Aorta (tissue), 5 donors: ENCODE results near the gene NTNG1. TPM values are rescaled to one million over a fixed set of nuclear protein-coding genes. Genes with fewer than 3 reads are reported as not detected.

Source experiments
- ATAC-seq: fragments of 200-7000 bp; cut with Tn5 transposase; one replicate; pipeline ENCODE4 v1.9.1; 2022; ENCODE audit warnings: moderate library complexity; ENCODE audit not compliant: low FRiP score
- DNase-seq, 2 donors: peaks; one replicate each; pipeline ENCODE4 v3.0.0-alpha.2; 2020
- H3K27ac ChIP-seq, 2 donors: one replicate each; pipeline ENCODE4 v1.5.1; 2013; ENCODE audit warnings: low read length in 2 of 2, mild to moderate bottlenecking in 2 of 2, moderate library complexity in 2 of 2, control low read depth in 1 of 2, inconsistent platforms in 1 of 2, low read depth in 1 of 2
- H3K27me3 ChIP-seq, 2 donors: one replicate each; pipeline ENCODE4 v1.6.1; 2013; ENCODE audit warnings: control low read depth in 1 of 2, low read length in 1 of 2, mild to moderate bottlenecking in 1 of 2, moderate library complexity in 1 of 2; ENCODE audit not compliant: insufficient read depth in 2 of 2, control insufficient read depth in 1 of 2
- H3K36me3 ChIP-seq, 2 donors: one replicate each; pipeline ENCODE4 v1.6.1; 2013; ENCODE audit warnings: control low read depth in 1 of 2, low read length in 1 of 2, mild to moderate bottlenecking in 1 of 2; ENCODE audit not compliant: insufficient read depth in 2 of 2, control insufficient read depth in 1 of 2
- H3K4me1 ChIP-seq, 2 donors: one replicate each; pipeline ENCODE4 v1.6.1; 2013; ENCODE audit warnings: low read length in 2 of 2, control low read depth in 1 of 2, mild to moderate bottlenecking in 1 of 2, moderate library complexity in 1 of 2; ENCODE audit not compliant: insufficient read depth in 2 of 2, control insufficient read depth in 1 of 2
- H3K4me3 ChIP-seq, 2 donors: one replicate each; pipeline ENCODE4 v1.5.1; 2013; ENCODE audit warnings: low read length in 2 of 2, control low read depth in 1 of 2, mild to moderate bottlenecking in 1 of 2
- H3K9me3 ChIP-seq: one replicate; pipeline ENCODE4 v1.6.1; 2013; ENCODE audit warnings: mild to moderate bottlenecking, low read length; ENCODE audit not compliant: control insufficient read depth
- WGBS, 2 donors: extraction: QIAGEN DNeasy Blood & Tissue Kit; methylation state at CpG; one replicate each; pipeline ENCODE4 v1.1.7; 2013; 5-methylcytosine and 5-hydroxymethylcytosine counted together
- intact Hi-C, 2 donors: fragments of 100-400 bp; cut with DNase I; formaldehyde crosslinking; loops; one replicate each; pipeline versions ENCODE4 v1.14.2 to v1.15.0; 2022
- polyA plus RNA-seq, 2 donors: library from polyadenylated mRNA; stranded (reverse); fragments of 200-250 nt; gene quantifications; one replicate each; pipeline ENCODE4 v1.2.3, GENCODE V29; 2013
- total RNA-seq, 2 donors: library from RNA; stranded (reverse); fragmentation: NEBNext Ultra II Directional; extraction: Animal tissue kit (Norgen Biotek cat#: 25700); gene quantifications; one replicate each; pipeline ENCODE4 v1.2.1, GENCODE V29; 2021
- donor health status: healthy with polysubstance abuse.
- donor health status: Bipolar disorder and iron deficiency.
- donor health status: DM: no; HTN: no; CAD: no.
- donor health status: DM: no; HTN: no; CAD: no.
- donor health status: DM: yes; HTN: yes; CAD: no.

Gene NTNG1
- total and polyA plus RNA-seq, 4 donors, result 1.0 to 1.8 TPM; not detected in 2

DNA sequence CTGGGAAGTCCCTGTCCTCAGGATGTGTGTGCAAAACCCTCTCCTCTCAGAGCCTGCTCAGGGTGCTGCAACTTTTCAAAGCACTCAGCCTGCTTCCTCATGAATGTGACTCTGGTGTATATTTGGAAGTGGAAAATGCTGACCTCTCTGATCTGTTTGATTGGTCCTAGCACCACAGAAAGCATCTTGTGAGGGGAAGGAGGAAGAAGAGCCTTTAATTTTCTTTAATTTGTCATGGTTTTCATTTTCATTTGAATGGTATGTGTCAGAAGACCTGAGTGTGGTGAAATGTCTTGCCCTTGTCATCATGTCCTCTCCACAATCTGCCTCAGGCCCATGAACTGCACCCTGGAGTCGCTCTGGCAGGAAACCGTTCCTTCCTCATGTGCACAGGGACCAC lies 383.5 kb downstream of the NTNG1 start:
- ATAC-seq (no peak), DNase-seq (no peak)
- Histone ChIP-seq H3K27ac (no peak overlapping the region), H3K27me3 (no peaks in the 10 kb centered on the region), H3K4me1 (no peaks in the 10 kb centered on the region), H3K36me3 (no peaks in the 10 kb centered on the region), H3K4me3 (no peak overlapping the region), H3K9me3 (no peaks in the 10 kb centered on the region)
- 67 to 91% methylated on average over 2 of the region's 2 CpGs for WGBS, 2 donors
- intact Hi-C loops, result no loop called here

DNA sequence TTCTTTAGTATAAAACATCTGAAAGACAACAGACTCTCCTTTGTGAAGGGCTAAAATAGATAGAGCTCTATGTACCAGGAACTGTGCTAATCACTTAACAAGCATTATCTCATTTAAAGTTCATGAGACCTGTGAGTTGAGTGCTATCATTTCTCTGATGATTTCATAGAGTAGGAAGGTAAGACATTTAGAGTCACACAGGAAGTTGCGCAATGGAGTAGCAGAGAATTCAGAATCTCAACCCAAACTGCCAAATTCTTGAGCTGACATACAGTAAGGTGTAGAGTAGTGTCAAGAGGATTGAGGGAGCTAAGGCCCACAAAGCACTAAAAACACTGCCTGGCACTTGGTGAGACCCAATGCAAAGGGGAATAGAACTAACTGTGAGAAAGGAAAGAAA lies 384.3 kb downstream of the NTNG1 start:
- no peak for DNase-seq
- no peak for ATAC-seq
- H3K9me3 ChIP-seq, result no peaks in the 10 kb centered on the region
- no peak overlapping the region for H3K4me3 ChIP-seq
- no peaks in the 10 kb centered on the region for H3K27me3 ChIP-seq
- 97 to 100% methylated on average over 1 of the region's 1 CpG for WGBS, 2 donors
- no peak overlapping the region for H3K27ac ChIP-seq
- H3K4me1 ChIP-seq, result no peaks in the 10 kb centered on the region
- intact Hi-C loops, result no loop called here
- H3K36me3 ChIP-seq, result no peaks in the 10 kb centered on the region

- Histone ChIP-seq H3K4me3 (no peak overlapping the region), H3K27ac (no peak overlapping the region), H3K9me3 (no peaks in the 10 kb centered on the region), H3K36me3 (no peaks in the 10 kb centered on the region), H3K4me1 (no peaks in the 10 kb centered on the region), H3K27me3 (no peaks in the 10 kb centered on the region)
- ATAC-seq (no peak), DNase-seq (no peak)
- WGBS, 2 donors, result 80 to 88% methylated on average over 2 of the region's 2 CpGs
- intact Hi-C loops, result no loop called here
These were observed 385.1 kb downstream of the NTNG1 start for GRCh38 chr1:107525961-107526360.

- 40% methylated on average over 2 of the region's 2 CpGs for WGBS, 2 donors
- intact Hi-C loops, result no loop called here
These were observed 385.8 kb downstream of the NTNG1 start for GRCh38 chr1:107526524-107527198.

DNA sequence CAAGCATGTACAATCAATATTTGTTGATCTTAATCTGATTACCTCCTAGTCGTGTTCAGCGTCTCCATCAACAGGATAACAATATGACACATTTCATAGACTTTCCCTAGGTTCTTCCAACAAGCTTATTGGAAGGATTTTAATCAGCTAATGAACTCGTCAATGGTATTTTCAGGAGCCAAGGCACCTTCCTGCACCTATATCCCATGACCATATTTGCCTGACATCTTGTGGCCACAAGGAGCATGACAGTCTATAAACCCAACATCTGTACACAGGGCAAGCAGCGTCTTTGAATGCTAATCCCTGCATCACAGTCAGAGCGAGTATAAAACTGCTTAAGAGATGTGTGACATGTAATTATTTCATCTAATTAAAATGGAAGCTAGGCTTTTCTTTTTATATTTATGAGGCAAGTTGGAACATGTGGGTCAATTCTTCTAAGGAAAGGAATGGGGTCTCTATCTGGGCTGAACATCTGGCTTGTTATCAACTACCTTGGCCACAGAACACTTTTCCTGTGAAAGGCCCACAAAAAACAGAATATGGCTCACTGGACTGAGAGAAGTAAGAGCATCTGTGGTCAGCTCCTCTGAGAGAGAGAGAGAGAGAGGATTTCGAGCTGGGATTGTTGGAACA lies 388.8 kb downstream of the NTNG1 start:
- no peaks in the 10 kb centered on the region for H3K36me3 ChIP-seq
- H3K4me3 ChIP-seq, result no peak overlapping the region
- ATAC-seq (no peak), DNase-seq (no peak)
- H3K27ac ChIP-seq, result no peak overlapping the region
- H3K27me3 ChIP-seq, result no peaks in the 10 kb centered on the region
- intact Hi-C loops, result no loop called here
- H3K4me1 ChIP-seq, result no peaks in the 10 kb centered on the region
- H3K9me3 ChIP-seq, result no peaks in the 10 kb centered on the region
- WGBS, 2 donors, result 22 to 23% methylated on average over 6 of the region's 6 CpGs

More at GRCh38 chr1:107526524-107527198, 385.8 kb downstream of the NTNG1 start:
- ATAC-seq (no peak), DNase-seq (no peak)
- Histone ChIP-seq H3K4me1 (no peaks in the 10 kb centered on the region), H3K36me3 (no peaks in the 10 kb centered on the region), H3K27me3 (no peaks in the 10 kb centered on the region), H3K27ac (no peak overlapping the region), H3K9me3 (no peaks in the 10 kb centered on the region), H3K4me3 (no peak overlapping the region)

- WGBS, 2 donors, result 38 to 50% methylated on average over 6 of the region's 6 CpGs
- ATAC-seq (no peak), DNase-seq (no peak)
- Histone ChIP-seq H3K9me3 (peaks cover 1% of the 10 kb centered on the region), H3K27ac (no peak overlapping the region), H3K4me1 (no peaks in the 10 kb centered on the region), H3K36me3 (no peaks in the 10 kb centered on the region), H3K4me3 (no peak overlapping the region), H3K27me3 (no peaks in the 10 kb centered on the region)
- intact Hi-C loops, result no loop called here
These were observed 389.7 kb downstream of the NTNG1 start for GRCh38 chr1:107530543-107530942.

DNA sequence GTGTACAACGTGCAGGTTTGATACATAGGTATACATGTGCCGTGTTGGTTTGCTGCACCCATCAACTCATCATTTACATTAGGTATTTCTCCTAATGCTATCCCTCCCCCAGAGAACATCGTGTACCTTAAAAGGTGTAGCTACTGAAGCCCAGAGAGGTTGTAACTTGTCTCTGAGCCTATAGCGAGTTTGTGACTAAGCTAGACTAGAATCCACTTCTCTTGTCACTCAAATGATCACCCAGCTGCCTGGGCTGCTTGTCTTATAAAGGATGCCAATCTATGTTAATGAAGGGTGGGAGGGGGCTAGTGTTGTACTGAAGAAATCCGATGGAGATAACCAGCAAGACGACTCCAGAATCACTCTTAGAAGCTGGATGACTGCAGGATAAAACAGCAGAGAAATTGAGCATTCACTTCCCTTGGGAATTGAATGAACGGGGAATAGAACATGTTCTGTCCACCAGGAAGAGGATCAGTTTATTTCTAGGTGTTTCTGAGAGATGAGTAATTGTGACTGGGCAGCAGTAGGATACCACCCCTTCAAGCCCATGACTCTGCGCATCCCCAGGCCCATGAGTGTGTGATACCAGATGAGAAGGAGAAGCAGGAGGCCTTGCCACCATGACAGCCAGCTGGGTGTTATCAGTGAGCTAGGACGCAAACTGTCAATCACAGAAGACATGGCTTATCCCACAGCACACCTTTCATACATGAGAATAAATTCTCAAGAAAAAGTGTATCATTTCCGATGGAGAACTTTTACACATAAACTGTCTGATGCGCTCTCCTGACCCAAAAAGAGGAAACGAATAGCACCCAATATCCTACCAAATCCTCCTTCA lies 390.4 kb downstream of the NTNG1 start:
- H3K9me3 ChIP-seq, result peaks cover 1% of the 10 kb centered on the region
- no peaks in the 10 kb centered on the region for H3K4me1 ChIP-seq
- no peaks in the 10 kb centered on the region for H3K36me3 ChIP-seq
- 70 to 82% methylated on average over 12 of the region's 12 CpGs for WGBS, 2 donors
- DNase-seq (no peak), ATAC-seq (no peak)
- intact Hi-C loops, result no loop called here
- H3K27ac ChIP-seq, result no peak overlapping the region
- H3K4me3 ChIP-seq, result no peak overlapping the region
- H3K27me3 ChIP-seq, result no peaks in the 10 kb centered on the region

DNA sequence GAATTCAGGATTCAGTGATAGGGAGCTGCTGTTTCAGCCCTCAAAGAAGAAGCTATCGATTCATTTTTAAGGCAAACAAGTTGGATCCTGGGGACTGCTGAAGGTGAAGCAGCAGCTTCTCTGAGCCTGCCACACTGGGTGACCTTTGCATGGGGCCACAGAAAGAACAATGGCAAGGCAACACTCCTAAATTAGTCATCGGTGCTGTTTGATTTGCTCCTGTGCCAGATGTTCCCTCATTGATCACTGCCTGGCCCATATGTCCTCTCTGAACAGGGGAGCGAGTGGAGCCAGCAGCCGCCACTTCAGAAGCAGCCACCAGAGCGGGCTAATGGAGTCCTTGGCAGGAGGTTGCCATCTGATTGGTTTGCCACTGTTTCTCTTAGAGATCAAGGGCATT lies 391.5 kb downstream of the NTNG1 start:
- Histone ChIP-seq H3K4me3 (no peak overlapping the region), H3K4me1 (no peaks in the 10 kb centered on the region), H3K9me3 (peaks cover 1% of the 10 kb centered on the region), H3K27ac (no peak overlapping the region), H3K36me3 (no peaks in the 10 kb centered on the region), H3K27me3 (no peaks in the 10 kb centered on the region)
- intact Hi-C loops, result no loop called here
- ATAC-seq, result no peak
- no peak for DNase-seq
- WGBS, 2 donors, result 55 to 60% methylated on average over 5 of the region's 5 CpGs
